GM12891 (cell line): Measurements from ENCODE around the gene CLMP.

ENCODE experiments used
- POLR2A ChIP-seq: IDR thresholded peaks from 2 replicates; pipeline ENCODE4 v1.6.1; 2011; ENCODE audit warnings: low read depth, low read length, control low read depth
- POLR2AphosphoS5 ChIP-seq: IDR thresholded peaks from 2 replicates; pipeline ENCODE4 v1.6.1; 2011; ENCODE audit warnings: low read depth, low read length, control low read depth
- TAF1 ChIP-seq: IDR thresholded peaks from 2 replicates; pipeline ENCODE4 v1.6.1; 2011; ENCODE audit warnings: low read depth, low read length, control low read depth

GRCh38 chr11:123168955-123169484 lies 26.0 kb downstream of the CLMP start:
- TF ChIP-seq TAF1: no peak
- no peak for TF ChIP-seq POLR2AphosphoS5
- no peak for TF ChIP-seq POLR2A
